ENCODE data around the gene GOLGA7B. TPM values are rescaled to one million over a fixed set of nuclear protein-coding genes. Genes with fewer than 3 reads are reported as not detected.

Gene GOLGA7B
- total RNA-seq, 1 experiment from 2014 or later = 1.5 TPM

DNA sequence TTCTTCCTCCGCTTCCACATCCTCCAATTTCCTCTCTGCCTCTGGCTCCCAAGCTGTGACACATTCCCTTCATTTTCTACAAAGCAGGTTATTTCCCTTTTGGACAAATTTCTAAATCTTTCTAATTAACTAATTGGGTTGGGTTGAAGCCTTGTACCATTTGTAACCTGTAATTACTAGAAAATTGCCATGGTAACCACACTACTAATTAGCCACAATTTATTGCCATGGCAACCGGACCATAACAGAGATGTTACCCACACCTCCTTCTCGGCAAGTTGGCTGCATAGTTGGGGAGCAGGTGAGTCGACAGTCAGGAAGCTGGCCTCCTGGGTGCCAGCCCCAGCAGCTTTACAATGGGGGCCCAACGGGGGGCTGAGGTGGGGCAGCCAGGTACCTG is 61.6 kb downstream of the GOLGA7B start:
- H3K4me1 ChIP-seq (ENCODE audit: control insufficient read depth, insufficient read depth, low read length) = peaks cover 3% of the 10 kb centered on the region; the same call in 1 of the 2 replicates
- TF ChIP-seq, protein P1, sequence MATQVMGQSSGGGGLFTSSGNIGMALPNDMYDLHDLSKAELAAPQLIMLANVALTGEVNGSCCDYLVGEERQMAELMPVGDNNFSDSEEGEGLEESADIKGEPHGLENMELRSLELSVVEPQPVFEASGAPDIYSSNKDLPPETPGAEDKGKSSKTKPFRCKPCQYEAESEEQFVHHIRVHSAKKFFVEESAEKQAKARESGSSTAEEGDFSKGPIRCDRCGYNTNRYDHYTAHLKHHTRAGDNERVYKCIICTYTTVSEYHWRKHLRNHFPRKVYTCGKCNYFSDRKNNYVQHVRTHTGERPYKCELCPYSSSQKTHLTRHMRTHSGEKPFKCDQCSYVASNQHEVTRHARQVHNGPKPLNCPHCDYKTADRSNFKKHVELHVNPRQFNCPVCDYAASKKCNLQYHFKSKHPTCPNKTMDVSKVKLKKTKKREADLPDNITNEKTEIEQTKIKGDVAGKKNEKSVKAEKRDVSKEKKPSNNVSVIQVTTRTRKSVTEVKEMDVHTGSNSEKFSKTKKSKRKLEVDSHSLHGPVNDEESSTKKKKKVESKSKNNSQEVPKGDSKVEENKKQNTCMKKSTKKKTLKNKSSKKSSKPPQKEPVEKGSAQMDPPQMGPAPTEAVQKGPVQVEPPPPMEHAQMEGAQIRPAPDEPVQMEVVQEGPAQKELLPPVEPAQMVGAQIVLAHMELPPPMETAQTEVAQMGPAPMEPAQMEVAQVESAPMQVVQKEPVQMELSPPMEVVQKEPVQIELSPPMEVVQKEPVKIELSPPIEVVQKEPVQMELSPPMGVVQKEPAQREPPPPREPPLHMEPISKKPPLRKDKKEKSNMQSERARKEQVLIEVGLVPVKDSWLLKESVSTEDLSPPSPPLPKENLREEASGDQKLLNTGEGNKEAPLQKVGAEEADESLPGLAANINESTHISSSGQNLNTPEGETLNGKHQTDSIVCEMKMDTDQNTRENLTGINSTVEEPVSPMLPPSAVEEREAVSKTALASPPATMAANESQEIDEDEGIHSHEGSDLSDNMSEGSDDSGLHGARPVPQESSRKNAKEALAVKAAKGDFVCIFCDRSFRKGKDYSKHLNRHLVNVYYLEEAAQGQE (IDR thresholded peaks at IDR 0.05; ENCODE audit: insufficient read depth in 1 of 2, low read depth in 2 of 2, low read length in 1 of 2) = no peak
- TF ChIP-seq TCF7L2 (IDR thresholded peaks at IDR 0.05; ENCODE audit: low read depth, low read length) (no peak), POLR2AphosphoS5 (IDR thresholded peaks at IDR 0.05; ENCODE audit: low read depth, low read length) (no peak), SIN3A (IDR thresholded peaks at IDR 0.05; ENCODE audit: borderline replicate concordance, insufficient read depth, low read depth, low read length) (no peak)
- TF ChIP-seq, protein P2, sequence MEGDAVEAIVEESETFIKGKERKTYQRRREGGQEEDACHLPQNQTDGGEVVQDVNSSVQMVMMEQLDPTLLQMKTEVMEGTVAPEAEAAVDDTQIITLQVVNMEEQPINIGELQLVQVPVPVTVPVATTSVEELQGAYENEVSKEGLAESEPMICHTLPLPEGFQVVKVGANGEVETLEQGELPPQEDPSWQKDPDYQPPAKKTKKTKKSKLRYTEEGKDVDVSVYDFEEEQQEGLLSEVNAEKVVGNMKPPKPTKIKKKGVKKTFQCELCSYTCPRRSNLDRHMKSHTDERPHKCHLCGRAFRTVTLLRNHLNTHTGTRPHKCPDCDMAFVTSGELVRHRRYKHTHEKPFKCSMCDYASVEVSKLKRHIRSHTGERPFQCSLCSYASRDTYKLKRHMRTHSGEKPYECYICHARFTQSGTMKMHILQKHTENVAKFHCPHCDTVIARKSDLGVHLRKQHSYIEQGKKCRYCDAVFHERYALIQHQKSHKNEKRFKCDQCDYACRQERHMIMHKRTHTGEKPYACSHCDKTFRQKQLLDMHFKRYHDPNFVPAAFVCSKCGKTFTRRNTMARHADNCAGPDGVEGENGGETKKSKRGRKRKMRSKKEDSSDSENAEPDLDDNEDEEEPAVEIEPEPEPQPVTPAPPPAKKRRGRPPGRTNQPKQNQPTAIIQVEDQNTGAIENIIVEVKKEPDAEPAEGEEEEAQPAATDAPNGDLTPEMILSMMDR (IDR thresholded peaks at IDR 0.05) = no peak
- H3K27ac ChIP-seq (ENCODE audit: low read length) = no peak overlapping the region
- DNase-seq (ENCODE audit: low read depth, low spot score) (no peak), ATAC-seq (no peak)
- BruUV-seq (replicated peaks) = no TSS peak
- H3K36me3 ChIP-seq (ENCODE audit: control insufficient read depth, insufficient read depth, low read length) = no peaks in the 10 kb centered on the region
- no peak overlapping the region for H3K4me3 ChIP-seq (ENCODE audit: low read depth in 2 of 2, low read length in 2 of 2)
- CTCF ChIA-PET = interaction anchor here (0.5 to 1.1 kb wide), 4 partner anchors 16 to 1608 kb away, joined by 3 to 7 read pairs (median 4); no protein-coding TSS in a partner anchor
- POLR2A ChIA-PET = no interaction called here
- in situ Hi-C loops (cut with HindIII; ENCODE audit: low pct_unique_long_range_greater_than_20kb, low sequenced_read_pairs) = no loop called here
- peaks cover 8% of the 10 kb centered on the region; the same call in 1 of the 2 replicates for H3K27me3 ChIP-seq (ENCODE audit: control insufficient read depth, insufficient read depth, low read length)
- H3K9me3 ChIP-seq (ENCODE audit: control insufficient read depth, insufficient read depth, low read depth, low read length) = no peaks in the 10 kb centered on the region
- intact Hi-C loops (cut with micrococcal nuclease; ENCODE audit: unreplicated experiment) = loop anchor here (10.0 kb wide), 1 partner anchor 394 kb away; no protein-coding TSS in a partner anchor

DNA sequence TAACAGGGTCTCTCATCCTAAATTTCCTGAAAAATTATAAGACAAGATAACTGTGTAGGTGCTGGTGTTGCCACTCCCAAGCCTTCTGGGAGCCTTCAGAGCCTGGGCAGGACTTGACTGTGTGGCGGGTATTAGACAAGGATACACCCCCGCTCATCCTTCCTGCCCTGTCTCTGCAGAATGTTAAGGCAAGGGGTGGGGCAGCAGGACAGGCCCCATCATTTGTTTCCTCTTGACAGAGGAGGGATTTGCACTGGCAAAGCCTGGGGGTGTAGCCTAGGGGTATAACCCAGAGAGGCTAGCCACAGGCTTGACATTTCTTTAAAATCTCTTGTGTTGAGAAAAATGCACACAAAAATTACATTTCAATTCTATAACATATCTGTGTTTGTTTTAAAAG is 63.5 kb downstream of the GOLGA7B start:
- peaks cover 3% of the 10 kb centered on the region; the same call in 1 of the 2 replicates for H3K4me1 ChIP-seq (ENCODE audit: control insufficient read depth, insufficient read depth, low read length)
- POLR2A ChIA-PET = no interaction called here
- CTCF ChIA-PET = no interaction called here
- in situ Hi-C loops (cut with HindIII; ENCODE audit: low pct_unique_long_range_greater_than_20kb, low sequenced_read_pairs) (no loop called here), intact Hi-C loops (cut with micrococcal nuclease; ENCODE audit: unreplicated experiment) (loop anchor here (10.0 kb wide), 1 partner anchor 392 kb away; no protein-coding TSS in a partner anchor)
- no peaks in the 10 kb centered on the region for H3K9me3 ChIP-seq (ENCODE audit: control insufficient read depth, insufficient read depth, low read depth, low read length)
- no peak overlapping the region for H3K27ac ChIP-seq (ENCODE audit: low read length)
- TF ChIP-seq SIN3A (IDR thresholded peaks at IDR 0.05; ENCODE audit: borderline replicate concordance, insufficient read depth, low read depth, low read length) (no peak), TCF7L2 (IDR thresholded peaks at IDR 0.05; ENCODE audit: low read depth, low read length) (no peak), POLR2AphosphoS5 (IDR thresholded peaks at IDR 0.05; ENCODE audit: low read depth, low read length) (no peak)
- TF ChIP-seq, protein P2 (IDR thresholded peaks at IDR 0.05) = no peak
- TF ChIP-seq, protein P1 (IDR thresholded peaks at IDR 0.05; ENCODE audit: insufficient read depth in 1 of 2, low read depth in 2 of 2, low read length in 1 of 2) = no peak
- no peak for DNase-seq (ENCODE audit: low read depth, low spot score)
- no TSS peak for BruUV-seq (replicated peaks)
- peaks cover 11% of the 10 kb centered on the region; the same call in 1 of the 2 replicates for H3K27me3 ChIP-seq (ENCODE audit: control insufficient read depth, insufficient read depth, low read length)
- no peaks in the 10 kb centered on the region for H3K36me3 ChIP-seq (ENCODE audit: control insufficient read depth, insufficient read depth, low read length)
- H3K4me3 ChIP-seq (ENCODE audit: low read depth in 2 of 2, low read length in 2 of 2) = no peak overlapping the region
- ATAC-seq = no peak
